SU-DHL-6 (cell line): ENCODE data around the gene LCE3B.
"Not testable (repeated sequence)": the region's sequence is repeated elsewhere in the genome, so short reads cannot be mapped to it uniquely, and the experiment has no call there.

Source experiments
- H2AFZ ChIP-seq: fragments of 200-600 bp; sonication (generic); 2 replicates; pipeline ENCODE4 v1.6.1; 2014; ENCODE audit warnings: low read depth, mild to moderate bottlenecking, moderate library complexity, mixed read lengths, antibody characterized with exemption, low read length; ENCODE audit not compliant: severe bottlenecking
- H3F3A ChIP-seq: fragments of 200-600 bp; shearing (Covaris generic); 2 replicates; pipeline ENCODE4 v1.6.0; 2016; ENCODE audit warnings: antibody characterized with exemption, mild to moderate bottlenecking; ENCODE audit not compliant: insufficient read depth
- H3K27ac ChIP-seq: fragments of 200-600 bp; sonication (generic); 2 replicates; pipeline ENCODE4 v1.5.1; 2016; ENCODE audit warnings: low read depth, mild to moderate bottlenecking, low read length, moderate library complexity, mixed read lengths
- H3K27me3 ChIP-seq: fragments of 200-600 bp; sonication (generic), shearing (Covaris generic); 2 replicates; pipeline ENCODE4 v1.6.0; 2014; ENCODE audit warnings: mild to moderate bottlenecking, low read length
- H3K36me3 ChIP-seq: fragments of 200-600 bp; sonication (generic); 2 replicates; pipeline ENCODE4 v1.6.1; 2014; ENCODE audit warnings: mild to moderate bottlenecking, low read length, mixed read lengths
- H3K4me2 ChIP-seq: fragments of 300-600, 200-600 bp; shearing (Covaris generic), sonication (generic); 2 replicates; pipeline ENCODE4 v1.6.0; 2014; ENCODE audit warnings: low read length, low read depth, mild to moderate bottlenecking; ENCODE audit not compliant: poor library complexity, severe bottlenecking
- H3K4me3 ChIP-seq: fragments of 200-600 bp; sonication (generic); 2 replicates; pipeline ENCODE4 v1.5.1; 2014; ENCODE audit warnings: antibody characterized with exemption, low read length, mild to moderate bottlenecking, mixed read lengths; ENCODE audit not compliant: insufficient read depth, poor library complexity, severe bottlenecking
- H3K79me2 ChIP-seq: fragments of 200-600 bp; sonication (generic); 2 replicates; pipeline ENCODE4 v1.6.1; 2014; ENCODE audit warnings: mild to moderate bottlenecking, low read length, moderate library complexity; ENCODE audit not compliant: insufficient read depth
- H3K9ac ChIP-seq: fragments of 200-600 bp; sonication (generic); 2 replicates; pipeline ENCODE4 v1.7.0; 2014; ENCODE audit warnings: mild to moderate bottlenecking, low read length
- H3K9me2 ChIP-seq: fragments of 200-600 bp; sonication (generic); replicated peaks from 2 replicates; pipeline ENCODE4 v1.6.1; 2014; ENCODE audit warnings: low read length; ENCODE audit not compliant: insufficient read depth
- H3K9me3 ChIP-seq: fragments of 200-600 bp; sonication (generic); 2 replicates; pipeline ENCODE4 v1.6.1; 2014; ENCODE audit warnings: low read length, mixed read lengths; ENCODE audit not compliant: insufficient read depth
- H4K20me1 ChIP-seq: fragments of 200-600 bp; sonication (generic); 2 replicates; pipeline ENCODE4 v1.6.1; 2014; ENCODE audit warnings: low read depth, mild to moderate bottlenecking, antibody characterized with exemption, low read length, moderate library complexity, mixed read lengths
- CTCF ChIP-seq: fragments of 200-600 bp; sonication (generic); IDR thresholded peaks from one replicate; pipeline ENCODE4 v1.5.1; 2017; ENCODE audit warnings: antibody characterized with exemption, mild to moderate bottlenecking, low read length, moderate library complexity; ENCODE audit not compliant: insufficient read depth, poor library complexity, severe bottlenecking
- EZH2phosphoT487 ChIP-seq: fragments of 200-600 bp; sonication (generic), shearing (Covaris generic); conservative IDR thresholded peaks from 2 replicates; pipeline ENCODE4 v1.6.1; 2018; ENCODE audit warnings: mild to moderate bottlenecking, antibody characterized with exemption, low read length, moderate library complexity, mixed read lengths

LCE3B gene

GRCh38 chr1:152577168-152577567 lies 36.4 kb upstream of the LCE3B start:
- Histone ChIP-seq H3K4me3 (no peak overlapping the region), H3K36me3 (no peaks in the 10 kb centered on the region), H3K79me2 (no peaks in the 10 kb centered on the region), H3K4me2 (no peak overlapping the region), H2AFZ (no peak overlapping the region), H3K9ac (no peak overlapping the region), H3K9me2 (no peaks in the 10 kb centered on the region), H3K27me3 (no peaks in the 10 kb centered on the region; the same call in 1 of the 2 replicates), H3K9me3 (no peaks in the 10 kb centered on the region), H3K27ac (no peak overlapping the region), H3F3A (no peaks in the 10 kb centered on the region), H4K20me1 (no peaks in the 10 kb centered on the region)
- TF ChIP-seq EZH2phosphoT487 (no peak), CTCF (no peak)

GRCh38 chr1:152579526-152579925 lies 34.1 kb upstream of the LCE3B start:
- H3K9me3 ChIP-seq, H3K79me2 ChIP-seq, H3K9me2 ChIP-seq, H3K9ac ChIP-seq, H3K27me3 ChIP-seq, H3K4me2 ChIP-seq, H3K4me3 ChIP-seq, H4K20me1 ChIP-seq, H3K36me3 ChIP-seq, H3F3A ChIP-seq, H3K27ac ChIP-seq, H2AFZ ChIP-seq: not testable (repeated sequence)

GRCh38 chr1:152580433-152580832 lies 33.2 kb upstream of the LCE3B start, which contains the start of gene LCE3D:
TSS of gene LCE3D (minus strand) at chr1:152580516. CDS start at chr1:152579936, 580 bp downstream.
- Histone ChIP-seq H4K20me1 (no peaks in the 10 kb centered on the region), H3K4me2 (no peak within 1 kb of the TSS), H3K36me3 (no peaks in the 10 kb centered on the region), H3F3A (no peaks in the 10 kb centered on the region), H3K27ac (no peak within 1 kb of the TSS), H2AFZ (no peak within 1 kb of the TSS), H3K9me3 (no peaks in the 10 kb centered on the region), H3K4me3 (no peak within 1 kb of the TSS), H3K9me2 (no peaks in the 10 kb centered on the region), H3K27me3 (no peaks in the 10 kb centered on the region; the same call in 1 of the 2 replicates), H3K79me2 (no peaks in the 10 kb centered on the region), H3K9ac (no peak within 1 kb of the TSS)
- TF ChIP-seq EZH2phosphoT487 (no peak), CTCF (no peak)

GRCh38 chr1:152582647-152583046 lies 31.0 kb upstream of the LCE3B start:
- Histone ChIP-seq H3K4me3 (no peak overlapping the region), H3K9me2 (no peaks in the 10 kb centered on the region), H4K20me1 (no peaks in the 10 kb centered on the region), H3K79me2 (no peaks in the 10 kb centered on the region), H3K27ac (no peak overlapping the region), H3K9me3 (no peaks in the 10 kb centered on the region), H3F3A (no peaks in the 10 kb centered on the region), H2AFZ (no peak overlapping the region), H3K27me3 (no peaks in the 10 kb centered on the region), H3K9ac (no peak overlapping the region), H3K4me2 (no peak overlapping the region), H3K36me3 (no peaks in the 10 kb centered on the region)
- TF ChIP-seq EZH2phosphoT487, result no peak
- TF ChIP-seq CTCF, result no peak
